ENCODE data around the gene CDKL1. TPM values are rescaled to one million over a fixed set of nuclear protein-coding genes. Genes with fewer than 3 reads are reported as not detected.

Gene CDKL1
- total RNA-seq, 1 donor from 2014 or later = 2.4 TPM

DNA sequence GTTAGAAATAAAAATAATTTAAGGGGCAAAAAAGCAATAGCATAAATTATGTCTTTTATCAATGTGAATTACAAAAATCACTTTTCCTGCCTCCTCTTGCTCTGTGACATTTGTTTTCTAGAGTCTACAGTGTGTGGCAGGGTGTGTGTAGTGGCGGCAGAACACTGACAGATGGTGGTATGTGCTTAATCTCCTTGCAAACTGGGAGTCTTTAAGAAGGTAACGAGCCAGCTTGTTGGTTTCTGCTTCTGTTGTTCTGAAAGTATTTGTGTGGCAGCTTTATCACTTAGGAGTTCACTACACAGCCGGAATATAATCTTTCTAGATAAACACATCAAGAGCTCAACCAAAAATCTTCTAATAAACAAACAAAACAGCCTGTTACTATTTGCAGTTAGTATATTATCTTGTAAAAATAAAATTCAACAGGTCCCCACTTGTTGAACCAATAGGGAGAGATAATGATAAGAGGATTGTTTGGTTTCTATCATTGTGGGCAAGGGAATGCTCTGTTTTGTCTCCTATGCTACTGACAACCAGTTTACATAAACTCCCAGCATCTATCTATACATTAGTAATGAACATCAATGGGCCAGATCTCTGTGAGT, 13.0 kb downstream of the CDKL1 start:
- no peaks in the 10 kb centered on the region for H3K36me3 ChIP-seq (ENCODE audit: control insufficient read depth, insufficient read depth, low read length)
- no peak for TF ChIP-seq CTCF (IDR thresholded peaks at IDR 0.05; ENCODE audit: insufficient read depth, low read length, poor library complexity, severe bottlenecking)
- H3K27me3 ChIP-seq (ENCODE audit: control insufficient read depth, insufficient read depth, low read length) = no peaks in the 10 kb centered on the region
- DNase-seq (ENCODE audit: low read depth) = no peak
- H3K4me3 ChIP-seq (ENCODE audit: low read depth, low read length) = no peak overlapping the region

GRCh38 chr14:50381823-50382287, 14.8 kb downstream of the CDKL1 start:
- no peak overlapping the region for H3K4me3 ChIP-seq (ENCODE audit: low read depth, low read length)
- no peak for TF ChIP-seq CTCF (IDR thresholded peaks at IDR 0.05; ENCODE audit: insufficient read depth, low read length, poor library complexity, severe bottlenecking)
- no peaks in the 10 kb centered on the region for H3K27me3 ChIP-seq (ENCODE audit: control insufficient read depth, insufficient read depth, low read length)
- peaks cover 1% of the 10 kb centered on the region for H3K36me3 ChIP-seq (ENCODE audit: control insufficient read depth, insufficient read depth, low read length)
- peak; percentile 41 for DNase-seq (ENCODE audit: low read depth)

DNA sequence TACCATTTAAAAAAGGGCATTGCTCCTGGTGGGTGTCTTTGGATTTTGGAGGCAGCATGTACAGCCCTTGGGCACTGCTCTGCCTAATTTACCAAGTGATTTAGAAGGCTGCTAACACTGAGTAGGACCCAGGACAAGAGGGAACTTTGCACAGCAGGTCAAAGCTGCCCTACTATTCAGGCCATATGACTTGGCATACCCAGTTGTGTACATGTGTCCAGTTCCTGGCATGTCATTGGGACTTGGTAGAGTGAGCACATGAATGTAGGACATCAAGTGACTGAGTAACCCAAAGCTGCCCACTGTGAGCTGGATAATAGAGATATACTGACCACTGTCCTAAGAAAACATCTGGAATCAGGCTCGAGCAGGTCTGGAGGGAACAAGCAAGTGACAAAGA, 15.7 kb downstream of the CDKL1 start:
- no peaks in the 10 kb centered on the region for H3K27me3 ChIP-seq (ENCODE audit: control insufficient read depth, insufficient read depth, low read length)
- no peak overlapping the region for H3K4me3 ChIP-seq (ENCODE audit: low read depth, low read length)
- no peak for DNase-seq (ENCODE audit: low read depth)
- peaks cover 1% of the 10 kb centered on the region for H3K36me3 ChIP-seq (ENCODE audit: control insufficient read depth, insufficient read depth, low read length)
- TF ChIP-seq CTCF (IDR thresholded peaks at IDR 0.05; ENCODE audit: insufficient read depth, low read length, poor library complexity, severe bottlenecking) = no peak

- Histone ChIP-seq H3K4me3 (ENCODE audit: low read depth, low read length) (no peak overlapping the region), H3K36me3 (ENCODE audit: control insufficient read depth, insufficient read depth, low read length) (peaks cover 1% of the 10 kb centered on the region), H3K27me3 (ENCODE audit: control insufficient read depth, insufficient read depth, low read length) (no peaks in the 10 kb centered on the region)
- DNase-seq (ENCODE audit: low read depth) = no peak
- no peak for TF ChIP-seq CTCF (IDR thresholded peaks at IDR 0.05; ENCODE audit: insufficient read depth, low read length, poor library complexity, severe bottlenecking)
These were observed 16.2 kb downstream of the CDKL1 start for GRCh38 chr14:50380455-50380854.

DNA sequence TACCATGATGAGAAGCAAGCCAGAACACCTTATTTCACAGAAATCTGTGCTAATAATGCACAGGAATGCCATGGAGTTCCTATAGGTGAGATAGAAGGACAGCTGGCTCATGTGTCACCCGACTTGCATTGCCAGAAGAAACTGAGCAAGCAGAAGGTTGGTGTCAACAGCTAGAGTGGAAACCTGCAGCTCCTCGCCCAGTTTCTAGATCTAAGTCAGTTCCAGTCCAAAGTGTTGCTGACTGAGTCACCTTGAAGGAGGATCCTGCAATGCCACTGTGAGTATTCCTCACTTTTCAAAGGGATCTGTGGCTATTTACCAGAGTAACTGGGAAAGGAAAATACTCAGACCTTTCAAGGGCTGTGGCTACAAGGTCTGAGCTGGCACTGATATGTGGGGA, 17.1 kb downstream of the CDKL1 start:
- peaks cover 1% of the 10 kb centered on the region for H3K36me3 ChIP-seq (ENCODE audit: control insufficient read depth, insufficient read depth, low read length)
- H3K4me3 ChIP-seq (ENCODE audit: low read depth, low read length) = no peak overlapping the region
- no peaks in the 10 kb centered on the region for H3K27me3 ChIP-seq (ENCODE audit: control insufficient read depth, insufficient read depth, low read length)
- DNase-seq (ENCODE audit: low read depth) = no peak
- no peak for TF ChIP-seq CTCF (IDR thresholded peaks at IDR 0.05; ENCODE audit: insufficient read depth, low read length, poor library complexity, severe bottlenecking)

GRCh38 chr14:50377550-50378085, 19.1 kb downstream of the CDKL1 start:
- Histone ChIP-seq H3K4me3 (ENCODE audit: low read depth, low read length) (no peak overlapping the region), H3K27me3 (ENCODE audit: control insufficient read depth, insufficient read depth, low read length) (no peaks in the 10 kb centered on the region), H3K36me3 (ENCODE audit: control insufficient read depth, insufficient read depth, low read length) (peaks cover 1% of the 10 kb centered on the region)
- TF ChIP-seq CTCF (IDR thresholded peaks at IDR 0.05; ENCODE audit: insufficient read depth, low read length, poor library complexity, severe bottlenecking) = no peak
- no peak for DNase-seq (ENCODE audit: low read depth)
